Activated CD4-positive, alpha-beta T cell treated with anti-CD3 and anti-CD28 coated beads, Interleukin-2, amount 50 U/mL, for 1 hour (primary cell): ENCODE measurements around the gene TOR4A.
"Not testable (repeated sequence)": the region's sequence is repeated elsewhere in the genome, so short reads cannot be mapped to it uniquely, and the experiment has no call there.

Experiments used
- DNase-seq: peaks from one replicate; pipeline ENCODE4 v3.0.0-alpha.2; 2020

Gene TOR4A

DNA sequence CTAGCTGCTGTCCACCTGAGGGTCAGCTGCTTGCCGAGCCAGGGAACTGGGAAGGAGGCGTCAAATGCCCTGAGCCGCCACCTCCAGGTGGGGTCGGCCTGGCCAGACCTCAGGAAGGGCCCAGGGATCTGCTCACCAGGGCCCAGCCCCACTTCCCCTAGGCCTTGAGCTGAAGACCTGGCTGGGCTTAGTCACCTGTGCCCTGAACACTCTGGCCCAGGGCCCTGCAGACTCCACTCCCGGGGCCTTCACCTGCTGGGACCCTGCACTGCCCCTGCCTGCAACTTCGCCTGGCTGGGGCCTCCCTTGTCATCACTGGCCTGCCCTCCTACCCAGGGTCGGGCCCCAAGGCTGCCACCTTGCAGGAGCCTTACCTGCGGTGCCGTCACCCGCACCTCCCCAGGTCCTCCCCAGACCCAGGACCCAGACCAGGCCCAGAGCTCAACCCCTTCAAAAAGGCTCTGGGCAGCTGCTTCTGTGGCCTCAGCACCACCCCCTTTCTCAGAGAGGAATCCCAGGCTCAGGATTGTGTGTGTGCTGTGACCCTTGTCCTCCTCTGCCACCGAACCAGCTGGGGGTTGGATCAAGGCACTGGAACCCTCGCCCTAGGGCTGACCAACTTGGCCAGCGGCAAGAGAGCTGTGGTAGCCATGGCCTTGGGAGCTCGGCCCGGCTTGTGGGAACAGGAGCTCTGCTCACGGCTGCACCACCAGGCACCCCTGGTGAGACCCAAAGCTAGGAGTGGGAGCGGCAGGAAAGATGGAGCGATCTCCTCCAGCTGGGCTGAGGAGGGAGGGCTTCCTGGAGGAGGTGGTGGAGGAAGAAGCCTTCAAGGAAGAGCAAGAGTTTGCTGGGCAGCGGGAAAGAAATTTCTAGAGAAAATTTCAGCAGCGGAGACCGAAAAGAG is 23.6 kb upstream of the TOR4A start:
- no peak for DNase-seq

DNA sequence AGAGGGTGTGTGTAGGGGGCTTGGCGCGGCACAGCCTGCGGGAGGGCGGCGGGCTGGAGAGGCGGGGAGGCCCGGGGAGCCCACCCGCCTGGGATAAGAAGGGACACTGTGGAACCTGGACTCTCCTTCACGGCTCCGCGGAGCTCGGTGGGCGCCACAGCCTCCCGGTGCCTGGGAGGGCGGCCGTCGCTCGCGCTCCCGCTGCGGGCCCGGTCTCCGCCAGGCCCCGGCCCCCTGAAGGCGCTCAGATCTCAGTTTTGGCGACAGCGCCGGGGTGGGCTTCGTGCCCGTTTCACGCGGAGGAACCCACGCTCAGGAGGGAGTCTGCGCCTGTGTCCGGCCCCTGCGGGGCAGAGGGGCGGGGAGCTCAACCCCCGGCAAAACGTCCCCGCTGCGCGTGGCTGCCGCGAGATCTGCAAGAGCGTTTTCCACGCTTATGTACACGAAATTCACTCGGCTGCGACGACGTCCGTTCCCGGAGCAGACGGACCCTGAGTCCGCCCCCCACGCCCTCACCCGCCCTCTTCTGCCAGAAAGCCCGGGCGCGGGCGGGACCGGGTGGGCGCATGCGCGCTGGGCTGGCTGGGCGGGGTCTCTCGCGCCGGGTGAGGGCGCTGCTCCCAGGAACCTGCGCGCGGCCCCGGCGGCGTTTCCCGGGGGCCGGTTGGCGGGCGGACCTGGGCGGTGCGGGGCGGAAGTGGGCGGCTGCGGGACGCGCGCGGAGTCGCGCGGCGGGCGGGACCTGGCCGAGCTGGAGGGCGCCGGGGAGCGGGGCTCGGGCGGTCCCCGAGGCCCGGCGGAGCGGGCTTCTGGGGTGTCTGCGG is 22.7 kb upstream of the TOR4A start, which contains the start of gene NELFB:
Gene NELFB, plus strand, starts transcription at position 704 of the 824 bp plus-strand sequence.
- peak; percentile 96 for DNase-seq

DNA sequence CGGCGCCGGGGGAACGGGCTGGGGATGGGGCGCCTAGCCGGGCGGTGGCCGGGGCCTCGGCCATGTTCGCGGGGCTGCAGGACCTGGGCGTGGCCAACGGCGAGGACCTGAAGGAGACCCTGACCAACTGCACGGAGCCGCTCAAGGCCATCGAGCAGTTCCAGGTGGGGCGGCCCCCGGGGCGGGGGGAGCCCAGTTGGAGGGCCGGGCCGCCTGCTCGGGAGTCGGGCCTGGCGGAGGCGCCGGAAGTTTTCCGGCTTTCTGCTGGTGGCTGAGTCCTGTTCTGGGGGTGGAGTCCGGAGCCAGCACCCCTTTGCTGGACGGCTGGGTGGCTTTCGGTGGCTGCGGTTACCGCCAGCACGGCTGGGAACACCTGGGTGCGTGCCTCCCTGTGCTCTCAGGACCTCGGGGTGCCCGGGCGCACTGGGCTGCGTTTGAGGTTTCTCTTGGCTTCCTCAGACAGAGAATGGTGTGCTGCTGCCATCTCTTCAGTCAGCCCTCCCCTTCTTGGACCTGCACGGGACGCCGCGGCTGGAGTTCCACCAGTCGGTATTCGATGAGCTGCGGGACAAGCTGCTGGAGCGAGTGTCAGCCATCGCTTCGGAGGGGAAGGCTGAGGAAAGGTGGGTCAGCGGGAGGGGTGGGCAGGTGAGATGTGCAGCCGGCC is 21.9 kb upstream of the TOR4A start:
- no peak for DNase-seq

DNA sequence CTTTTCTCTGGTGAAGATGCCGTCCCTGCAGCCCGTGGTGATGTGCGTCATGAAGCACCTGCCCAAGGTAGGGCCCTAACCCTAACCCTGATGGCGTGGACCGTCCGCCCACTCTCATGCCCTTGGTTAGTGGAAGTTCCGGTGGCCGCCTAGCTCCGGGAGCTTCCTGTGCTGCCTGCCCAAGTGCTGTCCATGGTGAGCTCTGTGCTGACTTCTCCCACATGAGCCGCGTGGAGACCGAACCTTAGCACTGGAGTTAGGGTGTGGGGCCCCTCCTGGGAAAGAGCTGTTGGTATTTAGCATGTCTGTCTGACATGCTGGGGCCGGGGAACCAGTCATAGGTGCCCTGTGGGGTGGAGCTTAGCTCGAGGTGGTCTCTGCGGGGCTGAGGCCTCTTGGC is 21.2 kb upstream of the TOR4A start:
- no peak for DNase-seq

DNA sequence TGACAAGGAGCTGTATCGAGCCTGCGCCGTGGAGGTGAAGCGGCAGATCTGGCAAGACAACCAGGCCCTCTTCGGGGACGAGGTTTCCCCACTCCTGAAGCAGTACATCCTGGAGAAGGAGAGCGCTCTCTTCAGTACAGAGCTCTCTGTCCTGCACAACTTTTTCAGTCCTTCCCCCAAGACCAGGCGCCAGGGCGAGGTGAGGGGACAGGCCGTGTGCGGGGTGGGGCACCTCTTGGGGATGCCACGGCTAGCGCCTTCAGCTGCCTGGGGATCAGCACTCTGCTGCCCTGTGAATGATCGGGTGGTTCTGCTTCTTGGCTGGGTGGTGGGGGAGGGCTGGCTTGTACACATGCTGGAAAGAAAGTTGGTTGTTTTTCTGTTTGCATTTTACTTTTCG is 20.7 kb upstream of the TOR4A start:
- DNase-seq: no peak

DNA sequence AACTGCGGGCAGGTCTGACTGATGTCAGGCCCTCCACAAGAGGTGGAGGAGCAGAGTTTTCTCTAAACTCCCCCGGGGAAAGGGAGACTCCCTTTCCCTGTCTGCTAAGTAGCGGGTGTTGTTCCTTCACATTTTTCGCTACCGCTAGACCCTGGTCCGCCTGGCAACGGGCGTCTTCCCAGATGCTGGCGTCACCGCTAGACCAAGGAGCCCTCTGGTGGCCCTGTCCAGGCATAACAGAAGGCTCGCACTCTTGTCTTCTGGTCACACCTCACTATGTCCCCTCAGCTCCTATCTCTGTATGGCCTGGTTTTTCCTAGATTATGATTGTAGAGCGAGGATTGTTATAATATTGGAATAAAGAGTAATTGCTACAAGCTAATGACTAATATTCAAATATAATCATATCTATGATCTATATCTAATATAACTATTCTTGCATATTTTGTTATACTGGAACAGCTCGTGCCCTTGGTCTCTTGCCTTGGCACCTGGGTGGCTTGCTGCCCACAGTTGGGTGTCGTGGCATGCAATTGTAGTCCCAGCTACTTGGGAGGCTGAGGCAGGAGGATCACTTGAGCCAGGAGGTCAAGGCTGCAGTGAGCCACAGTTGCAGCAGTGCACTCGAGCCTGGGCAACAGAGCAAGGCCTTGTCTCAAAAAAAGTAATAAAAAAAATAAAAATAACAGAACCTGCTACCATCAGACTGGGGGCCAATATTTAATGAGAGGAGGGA is 15.2 kb upstream of the TOR4A start:
- not testable (repeated sequence) for DNase-seq

DNA sequence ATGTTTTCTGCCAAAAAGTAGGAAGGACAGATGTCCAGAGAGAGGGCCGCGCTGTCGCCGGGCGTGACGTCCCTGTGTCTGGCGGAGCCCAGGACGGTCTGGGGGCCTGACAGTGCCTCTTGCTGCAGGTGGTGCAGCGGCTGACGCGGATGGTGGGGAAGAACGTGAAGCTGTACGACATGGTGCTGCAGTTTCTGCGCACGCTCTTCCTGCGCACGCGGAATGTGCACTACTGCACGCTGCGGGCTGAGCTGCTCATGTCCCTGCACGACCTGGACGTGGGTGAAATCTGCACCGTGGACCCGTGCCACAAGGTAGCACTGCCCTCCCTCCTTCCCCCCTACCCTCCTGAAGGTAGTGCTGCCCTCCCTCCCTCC is 14.6 kb upstream of the TOR4A start:
- DNase-seq: no peak

DNA sequence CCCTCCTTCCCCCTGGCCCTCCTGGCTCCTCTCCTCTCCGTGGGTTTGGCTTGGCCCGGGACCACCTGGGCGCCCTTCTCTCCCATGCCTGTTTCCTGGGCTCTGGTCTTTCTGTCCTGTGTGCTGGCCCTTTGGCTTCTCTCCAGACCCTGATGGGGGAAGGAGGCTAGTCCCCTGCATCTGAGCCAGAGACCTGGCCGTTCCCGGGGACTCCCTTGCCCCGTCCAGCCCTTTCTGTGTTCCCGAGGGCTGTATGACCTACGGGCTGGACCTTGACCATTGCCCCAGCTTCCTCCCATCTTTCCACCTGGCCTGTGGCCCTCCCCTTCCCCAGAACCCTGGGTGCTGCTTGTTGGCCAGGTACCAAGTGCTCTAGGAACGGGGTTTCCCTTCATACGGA is 14.0 kb upstream of the TOR4A start:
- no peak for DNase-seq

DNA sequence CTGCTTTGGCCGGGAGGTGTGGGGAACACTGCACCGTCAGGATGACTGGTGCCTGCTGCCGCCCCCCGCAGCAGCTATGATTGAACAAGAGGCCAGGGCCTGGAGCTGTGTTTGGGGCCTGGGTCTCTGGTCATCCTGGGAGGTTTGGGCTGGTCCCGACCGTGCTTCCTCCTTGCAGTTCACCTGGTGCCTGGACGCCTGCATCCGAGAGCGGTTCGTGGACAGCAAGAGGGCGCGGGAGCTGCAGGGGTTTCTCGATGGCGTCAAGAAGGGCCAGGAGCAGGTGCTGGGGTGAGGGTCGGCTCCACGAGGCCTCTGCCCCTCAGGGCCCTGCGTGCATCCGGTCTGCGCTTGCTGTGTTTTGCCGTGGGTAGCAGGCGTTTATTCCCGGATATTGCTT is 13.5 kb upstream of the TOR4A start:
- no peak for DNase-seq

DNA sequence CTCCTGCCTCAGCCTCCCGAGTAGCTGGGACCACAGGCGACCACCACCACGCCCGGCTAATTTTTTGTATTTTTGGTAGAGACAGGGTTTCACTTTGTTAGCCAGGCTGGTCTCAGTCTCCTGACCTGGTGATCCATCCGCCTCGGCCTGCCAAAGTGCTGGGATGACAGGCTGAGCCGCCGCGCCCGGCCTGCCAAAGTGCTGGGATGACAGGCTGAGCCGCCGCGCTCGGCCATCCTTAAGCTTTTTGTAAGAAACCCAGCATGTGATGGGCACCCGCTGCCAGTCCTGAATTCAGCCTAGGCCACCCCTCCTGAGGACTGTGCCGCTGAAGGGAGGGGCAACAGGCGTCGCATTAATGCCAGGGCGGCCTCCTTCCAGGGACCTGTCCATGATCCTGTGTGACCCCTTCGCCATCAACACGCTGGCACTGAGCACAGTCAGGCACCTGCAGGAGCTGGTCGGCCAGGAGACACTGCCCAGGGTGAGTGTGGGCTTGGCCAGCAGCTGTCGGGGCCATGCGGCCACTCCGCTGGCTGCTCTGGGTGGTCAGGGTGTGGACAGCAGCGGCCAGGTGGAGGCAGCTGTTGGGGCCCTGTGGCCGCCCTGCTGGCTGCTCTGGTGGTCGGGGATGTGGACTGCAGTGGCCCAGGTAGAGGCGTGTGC is 11.9 kb upstream of the TOR4A start:
- no peak for DNase-seq

DNA sequence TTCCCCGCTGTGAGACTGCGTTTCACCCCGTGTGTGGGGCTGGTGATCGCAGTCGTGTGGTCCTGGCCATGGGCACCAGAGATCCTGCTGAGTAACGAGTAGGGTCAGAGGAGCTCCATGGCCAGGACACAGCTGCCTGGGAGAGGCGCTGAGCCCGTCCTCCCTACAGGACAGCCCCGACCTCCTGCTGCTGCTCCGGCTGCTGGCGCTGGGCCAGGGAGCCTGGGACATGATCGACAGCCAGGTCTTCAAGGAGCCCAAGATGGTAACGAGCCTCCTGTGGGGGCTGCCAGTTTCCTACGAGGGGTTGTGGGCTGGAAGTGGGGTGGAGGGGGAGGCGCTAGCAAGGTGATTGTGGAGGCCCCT is 11.4 kb upstream of the TOR4A start:
- DNase-seq: no peak

DNA sequence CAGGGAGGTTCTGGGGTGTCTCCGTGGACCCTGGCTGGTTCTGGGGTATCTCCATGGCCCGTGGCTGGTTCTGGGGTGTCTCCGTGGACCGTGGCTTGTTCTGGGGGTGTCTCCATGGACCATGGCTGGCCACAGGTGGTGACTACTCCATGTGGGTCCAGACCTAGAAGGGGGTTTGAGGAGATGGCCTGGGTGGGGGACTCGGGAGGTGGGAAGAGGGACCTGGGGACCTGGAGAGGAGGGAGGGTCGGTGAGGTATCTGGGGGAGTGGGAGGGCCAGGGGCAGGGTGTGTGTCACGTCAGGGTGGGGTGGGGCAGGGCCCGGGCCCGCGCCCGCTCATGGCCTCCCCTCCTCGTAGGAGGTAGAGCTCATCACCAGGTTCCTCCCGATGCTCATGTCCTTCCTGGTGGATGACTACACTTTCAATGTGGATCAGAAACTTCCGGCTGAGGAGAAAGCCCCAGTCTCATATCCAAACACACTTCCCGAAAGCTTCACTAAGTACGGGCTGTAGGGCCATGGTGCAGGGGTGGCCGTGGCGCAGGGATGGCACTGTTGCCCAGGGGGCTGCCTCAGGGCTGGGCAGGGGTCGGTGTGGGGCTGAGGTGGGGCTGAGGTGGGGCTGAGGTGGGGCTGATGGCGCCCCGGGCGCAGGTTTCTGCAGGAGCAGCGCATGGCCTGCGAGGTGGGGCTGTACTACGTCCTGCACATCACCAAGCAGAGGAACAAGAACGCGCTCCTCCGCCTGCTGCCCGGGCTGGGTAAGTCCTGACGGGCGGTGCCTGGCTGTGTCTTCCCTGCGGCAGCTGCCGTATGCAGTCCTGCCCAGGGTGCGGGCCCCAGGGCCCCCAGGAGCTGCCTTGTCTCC is 10.7 kb upstream of the TOR4A start:
- DNase-seq: no peak

DNA sequence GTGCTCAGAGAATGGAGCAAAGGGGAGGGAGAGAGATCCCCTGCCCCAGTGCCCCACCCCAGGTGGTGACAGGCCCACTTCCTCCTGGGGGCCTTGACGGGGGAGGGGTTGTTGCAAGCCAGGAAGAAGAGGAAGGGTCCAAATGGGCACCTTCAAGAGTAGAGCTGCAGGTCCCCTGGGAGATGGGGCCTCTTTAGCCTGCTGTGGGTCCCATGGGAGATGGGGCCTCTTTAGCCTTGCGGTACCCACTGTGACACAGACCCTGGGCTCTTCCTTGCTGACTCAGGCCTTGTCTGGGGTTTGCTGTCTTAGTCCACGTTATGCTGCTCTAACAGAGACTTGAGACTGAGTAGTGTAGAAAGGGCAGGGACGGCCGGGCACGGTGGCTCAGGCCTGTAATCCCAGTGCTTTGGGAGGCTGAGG is 9.6 kb upstream of the TOR4A start:
- no peak for DNase-seq

DNA sequence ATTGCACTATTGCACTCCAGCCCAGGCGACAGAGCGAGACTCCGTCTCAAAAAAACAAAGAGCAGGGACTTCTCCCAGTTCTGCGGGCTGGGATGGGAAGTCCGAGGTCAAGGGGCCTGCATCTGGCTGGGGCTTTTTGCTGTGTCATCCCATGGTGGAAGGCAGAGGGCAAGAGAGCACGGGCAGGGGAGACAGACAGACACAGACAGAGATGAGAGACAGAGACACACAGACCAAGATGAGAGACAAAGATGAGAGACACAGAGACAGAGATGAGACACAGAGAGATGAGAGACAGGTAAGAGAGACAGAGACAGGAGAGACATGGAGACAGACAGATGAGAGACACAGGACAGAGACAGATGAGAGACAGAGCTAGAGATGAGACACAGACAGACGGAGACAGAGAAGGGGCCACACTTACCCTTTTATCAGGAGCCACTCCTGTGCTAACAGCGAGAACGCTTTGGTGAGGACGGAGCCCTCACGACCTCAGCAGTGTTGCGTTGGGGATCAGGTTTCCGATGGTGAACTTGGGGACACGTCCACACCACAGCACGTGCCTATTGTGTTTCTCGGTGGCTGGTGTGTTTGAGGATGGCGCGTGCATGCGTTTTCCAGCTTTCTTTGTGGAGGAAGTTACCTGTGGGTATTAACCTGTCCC is 8.9 kb upstream of the TOR4A start:
- no peak for DNase-seq

DNA sequence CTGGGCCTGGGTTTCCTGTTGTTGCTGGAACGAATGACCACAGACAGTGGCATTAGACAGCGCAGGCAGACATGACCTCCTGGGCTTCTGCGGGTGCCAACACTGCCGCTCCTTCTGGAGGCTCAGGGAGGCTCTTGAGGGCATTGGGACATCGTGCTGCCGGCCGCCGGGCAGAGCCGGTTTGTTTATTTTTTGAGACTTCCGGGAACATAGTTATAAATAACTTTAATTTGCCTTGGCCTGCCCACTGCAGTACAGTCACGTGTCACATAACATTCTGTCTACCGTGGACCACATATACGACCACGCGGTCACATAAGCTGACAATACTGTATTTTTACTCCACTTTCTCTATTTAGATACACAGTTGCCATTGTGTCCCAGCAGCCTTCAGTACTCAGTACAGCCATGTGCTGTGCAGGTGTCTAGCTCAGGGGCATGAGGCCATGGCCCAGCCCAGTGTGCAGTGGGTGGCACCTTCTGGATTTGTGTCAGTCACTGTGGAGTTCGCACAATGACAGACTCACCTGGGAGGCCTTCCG is 8.2 kb upstream of the TOR4A start:
- no peak for DNase-seq

DNA sequence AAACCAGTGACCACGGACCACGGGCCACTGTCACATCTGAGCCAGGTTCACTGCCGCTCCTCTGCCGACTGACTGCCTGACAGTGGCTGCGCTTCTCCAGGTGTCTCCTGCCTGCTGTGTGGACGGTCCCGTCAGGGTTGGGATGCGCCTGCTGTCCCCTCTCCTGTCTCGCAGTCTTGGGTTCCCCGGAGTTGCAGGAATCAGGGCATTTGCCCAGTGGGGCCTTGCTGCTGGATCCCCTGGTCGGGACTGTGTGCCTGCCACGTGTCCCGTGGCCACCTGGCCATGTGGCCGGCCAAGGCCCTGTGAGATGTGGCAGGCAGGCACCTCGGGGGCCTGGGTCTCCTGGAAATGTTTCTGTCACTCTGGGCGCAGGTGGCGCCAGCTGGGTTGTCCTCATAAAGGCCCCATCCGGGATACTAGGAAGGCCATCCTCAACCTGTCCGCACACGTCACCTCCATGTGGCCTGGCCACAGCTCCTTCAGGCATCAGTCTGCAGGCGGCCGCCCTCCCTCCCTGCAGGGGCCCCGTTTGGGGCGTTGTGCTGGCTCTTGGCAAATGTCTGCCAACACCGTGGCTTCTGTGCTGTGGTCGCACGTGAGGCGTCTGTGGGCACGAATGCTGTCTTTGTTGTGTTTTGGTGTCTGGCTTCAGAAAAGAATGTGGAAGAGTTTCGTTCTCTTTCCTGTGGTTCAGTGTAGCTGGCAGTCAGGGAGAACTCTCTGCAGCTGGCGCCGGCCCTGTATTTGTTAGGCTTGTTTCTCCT is 6.4 kb upstream of the TOR4A start:
- peak; percentile 19 for DNase-seq

DNA sequence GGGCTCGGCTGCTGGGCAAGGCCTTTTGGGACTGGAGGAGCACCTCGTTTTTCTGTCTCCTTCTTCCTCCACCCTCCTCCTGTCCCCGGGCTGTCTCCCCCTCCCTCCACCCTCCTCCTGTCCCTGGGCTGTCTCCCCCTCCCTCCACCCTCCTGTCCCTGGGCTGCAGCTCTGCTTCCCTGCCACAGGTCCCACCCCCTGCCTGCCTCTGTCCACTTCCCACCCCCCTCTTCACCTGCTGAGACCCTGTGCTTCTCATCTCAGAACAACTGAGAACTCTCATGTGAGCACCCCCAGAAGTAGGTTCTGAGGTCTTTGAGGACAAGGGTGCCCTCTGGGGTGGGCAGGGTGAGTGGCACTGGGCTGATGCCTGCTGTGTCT is 5.8 kb upstream of the TOR4A start:
- DNase-seq: no peak

DNA sequence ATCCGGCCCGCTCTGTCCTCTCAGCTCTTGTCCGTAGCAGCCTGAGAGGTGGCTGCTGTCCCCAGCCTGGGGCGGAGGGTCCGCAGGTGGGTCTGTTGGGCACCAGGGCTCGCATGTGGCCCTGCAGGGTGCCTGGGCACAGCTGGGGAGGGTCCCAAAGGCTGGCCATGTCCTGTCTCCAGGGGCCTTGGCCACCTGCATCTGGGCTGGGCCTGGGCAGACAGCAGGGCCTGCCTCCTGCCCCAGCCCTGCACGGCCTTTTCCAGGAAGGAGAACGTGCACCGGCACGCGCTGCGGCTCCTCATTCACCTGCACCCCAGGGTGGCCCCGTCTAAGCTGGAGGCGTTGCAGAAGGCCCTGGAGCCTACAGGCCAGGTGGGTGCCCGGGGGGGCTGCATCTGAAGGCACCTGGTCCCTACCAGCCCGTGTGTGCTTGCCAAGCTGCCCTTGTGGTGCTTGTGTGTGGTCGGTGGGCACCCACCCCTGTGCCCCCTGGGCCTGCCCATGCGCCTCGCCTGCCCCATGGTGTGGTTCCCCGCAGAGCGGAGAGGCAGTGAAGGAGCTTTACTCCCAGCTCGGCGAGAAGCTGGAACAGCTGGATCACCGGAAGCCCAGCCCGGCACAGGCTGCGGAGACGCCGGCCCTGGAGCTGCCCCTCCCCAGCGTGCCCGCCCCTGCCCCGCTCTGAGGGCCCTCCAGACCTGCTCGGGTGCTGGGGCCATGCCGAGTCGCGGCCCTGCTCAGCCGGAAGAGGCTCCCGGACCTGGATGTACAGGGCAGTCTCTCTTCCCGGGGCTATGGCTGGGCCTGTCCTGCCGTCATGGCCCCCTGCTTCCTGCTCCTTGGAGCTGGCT is 5.1 kb upstream of the TOR4A start:
- no peak for DNase-seq

DNA sequence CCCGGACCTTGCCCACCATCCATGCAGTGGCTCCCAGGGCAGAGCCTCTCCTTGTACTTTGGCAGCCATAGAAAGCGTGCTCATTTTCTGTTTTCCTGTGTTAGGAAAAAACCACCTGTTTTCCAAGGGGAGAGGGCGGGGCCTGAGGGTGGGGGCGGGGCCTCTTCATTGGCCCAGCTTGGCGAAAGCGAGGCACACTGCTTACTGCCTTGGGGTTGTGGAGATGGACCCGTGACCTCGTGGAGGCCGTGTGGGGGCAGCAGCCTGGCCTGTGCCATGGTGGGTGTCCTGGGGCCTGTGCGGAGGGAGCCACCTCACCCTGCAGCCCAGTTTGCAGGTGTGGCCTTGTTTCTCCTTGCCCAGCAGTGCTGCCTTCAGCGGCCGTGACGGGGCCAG is 4.4 kb upstream of the TOR4A start:
- DNase-seq: no peak
